GM10266 (cell line): ENCODE results near the gene ZFAND2A.
A peak's percentile ranks its signal among the peaks of the same experiment; 100 is the strongest.
"Not testable (repeated sequence)": the region's sequence is repeated elsewhere in the genome, so short reads cannot be mapped to it uniquely, and the experiment has no call there.

Experiments
- DNase-seq: peaks from one replicate; pipeline ENCODE4 v3.0.0; 2012; ENCODE audit errors: extremely low spot score
- CTCF ChIP-seq: IDR thresholded peaks from 2 replicates; pipeline ENCODE4 v1.5.1; 2012; ENCODE audit warnings: mild to moderate bottlenecking, low read depth; ENCODE audit not compliant: control insufficient read depth, insufficient read depth; ENCODE audit errors: missing control alignments

Gene ZFAND2A

DNA sequence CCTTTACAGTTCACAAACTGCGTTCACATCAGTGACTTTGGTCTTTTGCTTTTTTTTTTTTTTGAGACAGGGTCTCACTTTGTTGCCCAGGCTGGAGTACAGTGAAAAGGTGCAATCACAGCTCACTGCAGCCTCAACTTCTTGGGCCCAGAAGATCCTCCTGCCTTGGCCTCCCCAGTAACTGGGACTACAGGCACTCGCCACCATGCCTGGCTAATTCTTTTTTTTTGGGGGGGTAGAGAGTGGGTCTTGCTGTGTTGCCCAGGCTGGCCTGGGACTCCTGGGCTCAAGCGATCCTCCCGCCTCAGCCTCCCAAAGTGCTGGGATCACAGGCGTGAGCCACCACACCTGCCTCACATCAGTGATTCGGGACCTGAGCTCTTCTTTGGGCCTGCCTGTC is 37.0 kb upstream of the ZFAND2A start:
- DNase-seq: no peak
- no peak for TF ChIP-seq CTCF

GRCh38 chr7:1196441-1196840 is 36.4 kb upstream of the ZFAND2A start:
- not testable (repeated sequence) for DNase-seq

DNA sequence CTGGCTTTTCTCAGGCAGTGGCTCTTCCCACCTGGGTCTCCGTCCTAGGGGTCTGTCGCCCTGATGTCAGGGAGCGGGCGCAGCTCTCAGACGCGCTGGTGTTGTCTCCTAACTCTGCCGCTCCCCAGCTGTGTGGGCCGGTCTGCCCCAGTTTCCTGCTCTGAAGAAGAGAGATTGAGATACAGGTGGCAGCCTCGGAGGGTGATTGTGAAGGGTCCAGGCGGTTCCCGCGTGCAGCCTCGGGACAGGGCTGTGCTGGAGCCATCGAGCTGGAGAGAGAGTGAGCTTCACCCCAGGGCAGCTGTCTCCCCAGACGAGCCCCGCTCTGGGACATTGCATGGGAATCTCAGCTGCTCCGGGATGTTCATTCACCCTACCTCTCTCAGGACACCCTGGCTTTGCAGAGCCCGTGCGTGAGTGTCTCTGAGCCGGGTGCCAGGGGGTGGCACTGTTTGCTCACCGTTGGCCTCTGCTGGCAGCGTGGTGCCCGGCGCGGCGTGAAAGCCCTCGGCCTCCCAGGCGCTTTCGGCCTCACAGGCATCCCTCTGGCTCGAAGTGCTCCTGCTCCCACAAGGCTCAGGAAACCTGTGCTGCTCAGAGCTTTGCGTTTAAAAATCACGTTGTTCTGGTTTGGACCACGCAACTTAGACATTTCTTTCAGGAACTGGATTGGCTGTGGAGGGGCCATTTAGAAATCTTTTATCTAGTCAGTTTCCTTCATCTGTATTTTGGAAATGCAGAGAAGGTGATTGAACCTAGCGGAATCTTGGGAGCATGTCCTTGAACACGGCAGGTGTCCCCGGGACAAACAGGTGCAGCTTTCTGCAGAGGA is 33.8 kb upstream of the ZFAND2A start:
- TF ChIP-seq CTCF: peak; percentile 21
- no peak for DNase-seq

DNA sequence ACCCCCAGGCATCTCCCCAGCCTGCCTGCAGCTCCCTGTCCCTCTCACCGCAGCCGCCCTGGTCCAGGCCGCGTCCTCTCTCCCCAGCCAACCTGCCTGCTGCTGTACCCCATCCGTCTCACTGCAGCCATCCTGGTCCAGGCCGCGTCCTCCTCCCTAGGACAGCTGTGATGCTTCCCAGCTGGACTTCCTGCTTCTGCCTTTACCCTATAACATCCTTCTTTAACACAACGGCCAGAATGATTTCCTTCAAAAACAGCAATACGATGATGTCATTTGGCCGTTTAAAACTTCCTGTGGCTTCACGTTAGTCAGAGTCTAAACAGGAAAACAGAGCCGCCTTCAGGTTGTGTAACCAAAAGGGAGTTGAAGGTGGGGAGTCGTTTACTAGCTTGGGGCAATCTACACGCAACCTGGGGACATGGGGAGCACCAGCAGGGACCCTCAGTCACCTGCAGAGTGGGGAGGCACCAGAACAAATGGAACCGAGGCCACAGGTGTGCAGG is 32.2 kb upstream of the ZFAND2A start:
- no peak for DNase-seq
- no peak for TF ChIP-seq CTCF

GRCh38 chr7:1189986-1190772 is 30.2 kb upstream of the ZFAND2A start:
- no peak for DNase-seq
- TF ChIP-seq CTCF: no peak

DNA sequence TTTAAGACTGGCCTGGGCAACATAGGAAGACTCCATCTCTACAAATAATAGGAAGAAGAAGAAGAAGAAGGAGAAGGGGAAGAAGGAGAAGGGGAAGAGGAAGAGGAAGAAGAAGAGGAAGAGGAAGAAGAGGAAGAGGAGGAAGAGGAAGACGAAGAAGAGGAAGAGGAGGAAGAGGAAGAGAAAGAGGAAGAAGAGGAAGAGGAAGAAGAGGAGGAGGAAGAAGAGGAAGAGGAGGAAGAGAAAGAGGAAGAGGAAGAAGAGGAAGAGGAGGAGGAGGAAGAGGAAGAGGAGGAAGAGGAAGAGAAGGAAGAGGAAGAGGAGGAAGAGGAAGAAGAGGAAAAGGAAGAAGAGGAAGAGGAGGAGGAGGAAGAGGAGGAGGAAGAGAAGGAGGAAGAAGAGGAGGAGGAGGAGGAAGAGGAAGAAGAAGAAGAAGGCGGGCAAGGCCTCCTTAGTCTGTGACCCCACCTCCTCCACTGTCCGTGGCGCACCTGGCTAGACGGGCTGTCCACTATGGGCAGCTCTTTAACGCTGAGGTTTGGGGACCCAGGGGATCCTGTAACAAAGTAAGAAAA is 28.8 kb upstream of the ZFAND2A start:
- no peak for TF ChIP-seq CTCF

DNA sequence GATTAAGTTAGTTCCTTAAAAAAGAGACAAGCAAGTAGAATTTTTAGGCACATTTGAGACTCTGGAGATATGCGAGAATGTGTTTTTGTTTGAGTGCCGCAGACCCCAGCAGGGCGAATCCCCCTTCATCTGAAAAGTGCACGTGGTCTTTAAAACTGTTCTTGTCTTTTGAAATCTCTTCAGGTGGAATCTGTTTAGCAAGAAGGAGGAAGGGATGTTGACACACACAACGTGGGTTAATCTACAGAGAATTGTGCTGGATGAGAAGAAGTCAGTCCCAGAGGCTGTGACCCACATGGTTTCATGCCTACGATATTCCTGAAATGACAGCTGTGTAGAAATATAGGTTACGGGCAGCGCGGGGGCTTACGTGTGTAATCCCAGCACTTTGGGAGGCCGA is 27.1 kb upstream of the ZFAND2A start:
- TF ChIP-seq CTCF: no peak
- DNase-seq: no peak

More for the DNA sequence above, 28.8 kb upstream of the ZFAND2A start:
- DNase-seq: no peak
